Gastrocnemius medialis (tissue), 4 donors: Measurements from ENCODE around the gene SGCG.

ENCODE experiments used
- CTCF ChIP-seq, 5 experiments: fragments of 450-650 bp in 3 of 5; fragments of 200-600 bp in 2 of 5; sonication (generic) in 2 of 5; IDR thresholded peaks in 4 of 5; conservative IDR thresholded peaks in 1 of 5; 1 replicate in 4 of 5; 2 replicates in 1 of 5; pipeline ENCODE4 v1.5.1; 2016 to 2019; ENCODE audit warnings: antibody characterized with exemption in 5 of 5, mild to moderate bottlenecking in 3 of 5, moderate library complexity in 3 of 5
- POLR2A ChIP-seq, 2 donors: fragments of 450-650 bp; IDR thresholded peaks; one replicate each; pipeline ENCODE4 v1.6.1; 2017; ENCODE audit warnings: antibody characterized with exemption in 2 of 2, mild to moderate bottlenecking in 2 of 2, moderate library complexity in 2 of 2

- TF ChIP-seq CTCF (IDR thresholded peaks at IDR 0.05 in 4 of 5, conservative IDR thresholded peaks at IDR 0.05 in 1 of 5) (no peak), POLR2A (IDR thresholded peaks at IDR 0.05) (no peak)
Measured at GRCh38 chr13:23288564-23288963, 107.8 kb downstream of the SGCG start.
